SU-DHL-6 (cell line): ENCODE measurements around the gene AEBP1.

Source experiments
- CTCF ChIP-seq: fragments of 200-600 bp; sonication (generic); IDR thresholded peaks from one replicate; pipeline ENCODE4 v1.5.1; 2017; ENCODE audit warnings: antibody characterized with exemption, mild to moderate bottlenecking, low read length, moderate library complexity; ENCODE audit not compliant: insufficient read depth, poor library complexity, severe bottlenecking
- EZH2phosphoT487 ChIP-seq: fragments of 200-600 bp; sonication (generic), shearing (Covaris generic); conservative IDR thresholded peaks from 2 replicates; pipeline ENCODE4 v1.6.1; 2018; ENCODE audit warnings: mild to moderate bottlenecking, antibody characterized with exemption, low read length, moderate library complexity, mixed read lengths

GRCh38 chr7:44159824-44160630, 55.9 kb downstream of the AEBP1 start:
- no peak for TF ChIP-seq CTCF
- TF ChIP-seq EZH2phosphoT487 = no peak
